CD4-positive, alpha-beta T cell treated with Interferon alpha-2 for 1 hour (primary cell): ENCODE results near the gene PDE4B.
A peak's percentile ranks its signal among the peaks of the same experiment; 100 is the strongest.
"Not testable (repeated sequence)": the region's sequence is repeated elsewhere in the genome, so short reads cannot be mapped to it uniquely, and the experiment has no call there.

Experiments used
- DNase-seq, 2 donors: peaks; one replicate each; pipeline ENCODE4 v3.0.0-alpha.2; 2020 to 2022

PDE4B gene

DNA sequence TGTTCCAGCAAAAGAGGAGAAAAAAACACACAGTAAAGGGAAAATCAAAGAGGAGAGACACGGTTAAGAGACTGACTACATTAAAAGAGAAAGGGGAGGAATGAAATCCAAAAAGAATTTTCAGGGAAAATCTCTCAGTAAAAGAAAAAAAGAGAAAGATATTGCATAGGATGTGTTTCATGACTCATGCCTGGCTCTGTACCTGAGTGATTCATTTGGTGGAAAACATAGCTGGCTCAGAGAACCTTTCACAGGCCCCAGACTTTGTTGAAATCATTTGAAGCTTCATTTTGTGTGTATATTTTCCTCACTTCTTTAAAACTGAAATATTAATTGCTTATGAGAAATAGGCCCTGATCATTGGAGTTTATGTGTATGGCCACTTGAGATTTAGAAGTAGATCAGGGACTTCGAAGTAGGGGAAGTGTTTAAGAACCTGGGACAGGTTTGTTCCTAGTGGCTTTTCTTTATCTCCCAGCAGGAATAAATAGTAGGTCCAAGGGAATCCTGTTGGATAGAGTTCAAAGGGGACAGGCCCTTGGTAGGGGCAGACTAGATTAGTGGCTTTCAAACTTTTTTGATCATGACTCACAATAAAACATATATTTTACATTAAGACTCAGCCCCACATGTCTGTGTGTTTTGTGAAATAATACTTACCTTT is 502.1 kb downstream of the PDE4B start:
- DNase-seq = no peak

GRCh38 chr1:66295803-66296202 is 503.1 kb downstream of the PDE4B start:
- DNase-seq = no peak

GRCh38 chr1:66296370-66296769 is 503.7 kb downstream of the PDE4B start:
- DNase-seq = no peak

- DNase-seq = no peak
Measured at GRCh38 chr1:66296951-66297350, 504.3 kb downstream of the PDE4B start.

DNA sequence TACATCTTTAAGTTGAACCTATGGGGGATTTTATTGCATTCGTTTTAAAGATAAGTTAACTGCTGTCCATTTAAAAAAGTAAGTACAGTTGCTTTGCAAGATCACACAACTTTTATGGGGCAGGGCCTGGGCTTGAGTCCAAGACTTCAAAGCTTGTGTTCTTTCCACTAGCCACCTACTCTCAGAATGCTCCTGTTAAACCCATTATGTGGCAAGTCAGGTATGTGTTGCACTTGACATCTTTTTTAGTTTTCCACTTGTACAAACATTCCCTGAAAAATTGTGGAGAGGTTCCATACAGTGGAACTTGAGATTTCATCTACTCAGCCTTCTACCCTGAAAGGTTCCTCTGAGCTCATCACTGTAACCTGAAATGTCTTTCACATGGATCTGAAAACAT is 505.8 kb downstream of the PDE4B start:
- no peak for DNase-seq

DNA sequence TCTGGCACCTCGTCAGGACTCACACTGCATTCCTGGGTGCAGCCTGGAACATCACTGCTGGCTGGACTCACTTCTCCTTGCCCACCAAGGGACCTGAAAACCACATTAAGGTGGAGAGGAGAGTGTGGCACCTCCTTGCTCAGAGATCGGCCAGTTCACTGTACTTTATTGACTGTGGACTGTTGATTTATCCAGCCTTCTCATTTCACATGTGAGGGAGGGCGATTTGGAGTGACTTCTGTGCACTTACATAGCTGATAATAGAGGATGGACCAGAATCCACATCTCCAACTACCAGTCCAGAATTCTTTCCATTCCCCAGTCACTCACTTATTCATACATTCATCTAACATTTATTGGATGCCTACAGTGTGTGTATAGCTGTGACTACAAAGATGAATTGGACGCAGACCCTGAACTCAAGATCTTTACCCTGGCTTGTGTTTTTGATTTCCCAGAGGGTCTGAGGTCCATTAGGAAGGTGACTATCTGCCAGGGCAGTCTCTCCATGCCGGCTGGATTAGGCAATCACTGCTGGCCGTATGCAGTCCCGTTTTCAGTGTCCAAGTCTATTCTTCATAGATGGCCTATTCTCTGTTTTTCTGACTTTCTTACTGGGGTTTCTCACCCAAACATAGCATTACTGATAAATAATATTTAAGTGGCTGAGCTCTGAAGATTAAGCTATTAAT is 507.7 kb downstream of the PDE4B start:
- no peak for DNase-seq

GRCh38 chr1:66300972-66301451 is 508.3 kb downstream of the PDE4B start:
- peak; percentile 16 to 72 for DNase-seq

GRCh38 chr1:66302184-66302742 is 509.6 kb downstream of the PDE4B start:
- DNase-seq = no peak

GRCh38 chr1:66302815-66303214 is 510.1 kb downstream of the PDE4B start:
- DNase-seq = peak in 1 of 2 donors; percentile 54

DNA sequence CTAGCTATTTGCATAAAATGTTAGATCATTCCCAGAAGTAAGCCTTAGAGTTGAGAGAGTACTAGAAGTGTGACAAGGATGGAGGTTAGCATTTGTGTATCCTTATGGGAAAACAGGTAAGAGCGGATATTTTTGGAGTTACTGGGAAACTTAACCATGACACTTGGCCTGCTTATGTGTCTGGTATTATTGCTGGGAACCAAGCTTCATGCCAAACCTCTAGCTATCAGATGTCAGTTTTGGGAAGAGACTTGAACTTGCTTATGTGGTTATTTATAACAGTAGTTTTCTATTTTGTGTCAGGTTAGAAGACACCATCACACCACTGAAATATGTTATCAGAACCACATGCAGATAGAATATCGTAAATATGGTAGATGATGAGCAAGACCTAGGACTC is 511.0 kb downstream of the PDE4B start:
- DNase-seq = no peak

- DNase-seq = no peak
Measured at GRCh38 chr1:66304128-66304527, 511.4 kb downstream of the PDE4B start.

DNA sequence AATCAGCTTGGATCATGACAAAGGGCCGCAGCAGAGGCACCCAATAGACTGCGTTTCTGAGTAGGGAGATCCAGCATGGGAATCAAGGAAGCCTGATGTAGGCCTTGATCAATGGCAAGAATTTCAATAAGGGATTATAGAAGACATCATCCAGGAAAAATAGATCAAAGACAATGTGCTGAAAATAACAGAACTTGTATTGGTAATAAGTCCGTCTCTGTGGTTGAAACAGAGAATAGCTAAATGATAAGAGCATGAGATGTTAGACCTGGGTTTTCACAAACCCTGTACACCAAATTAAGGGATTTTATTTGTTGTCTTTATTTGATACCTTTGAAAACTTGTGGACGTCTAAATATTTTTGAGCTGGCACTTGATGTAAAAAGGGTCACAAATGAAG is 513.2 kb downstream of the PDE4B start:
- no peak for DNase-seq

DNA sequence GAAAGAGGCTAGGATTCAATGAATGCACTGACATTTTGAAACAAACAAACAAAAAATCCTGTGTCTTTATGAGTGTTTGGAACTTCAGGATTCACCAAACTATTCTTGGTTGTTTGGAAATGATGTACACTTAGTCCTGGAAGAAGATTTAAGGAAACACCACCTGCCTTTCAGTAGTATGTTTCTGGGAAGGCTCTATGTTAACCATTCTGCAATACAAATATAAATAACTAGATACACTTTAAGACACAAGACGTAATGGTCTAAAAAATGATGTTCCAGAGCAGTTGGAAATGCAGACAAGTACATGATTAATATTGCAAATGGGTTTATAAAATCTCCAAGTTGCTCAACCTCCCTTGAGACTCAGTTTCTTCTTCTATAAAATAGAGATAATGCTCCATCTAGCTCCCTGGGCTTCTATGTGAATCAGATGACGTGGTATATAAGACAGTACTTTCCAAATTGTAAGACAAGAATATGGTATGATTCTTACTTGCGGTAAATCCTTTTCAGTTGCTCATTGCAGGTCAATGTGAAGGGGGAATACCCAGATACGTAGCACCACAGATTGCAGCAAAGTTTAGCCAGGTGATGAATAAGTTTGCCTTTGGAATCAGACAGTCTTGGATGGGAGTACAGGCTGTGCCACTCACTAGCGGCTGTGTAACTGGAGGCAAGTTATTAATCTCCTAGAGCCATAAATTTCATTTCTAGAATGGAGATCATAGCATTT is 516.5 kb downstream of the PDE4B start:
- DNase-seq = no peak

GRCh38 chr1:66311092-66311491 is 518.4 kb downstream of the PDE4B start:
- DNase-seq = no peak

DNA sequence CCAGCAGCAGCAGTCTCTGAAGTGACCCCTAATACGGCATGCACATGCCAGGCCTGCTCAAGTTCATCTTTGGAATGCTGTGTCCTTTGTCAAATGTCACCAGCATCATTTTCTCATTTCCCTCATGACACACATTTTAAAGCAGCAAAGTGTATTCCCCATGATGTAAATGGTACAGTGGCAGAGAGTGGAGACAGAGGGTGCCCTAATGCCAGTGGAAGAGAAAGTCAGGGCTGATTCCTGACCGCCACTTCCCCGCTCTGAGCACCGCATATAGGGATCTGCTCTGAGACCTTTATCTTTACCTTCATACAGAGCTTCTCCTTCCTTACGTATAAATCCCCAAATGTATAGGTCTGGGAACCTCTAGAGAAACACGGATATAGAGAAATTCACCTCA is 518.9 kb downstream of the PDE4B start:
- no peak for DNase-seq

DNA sequence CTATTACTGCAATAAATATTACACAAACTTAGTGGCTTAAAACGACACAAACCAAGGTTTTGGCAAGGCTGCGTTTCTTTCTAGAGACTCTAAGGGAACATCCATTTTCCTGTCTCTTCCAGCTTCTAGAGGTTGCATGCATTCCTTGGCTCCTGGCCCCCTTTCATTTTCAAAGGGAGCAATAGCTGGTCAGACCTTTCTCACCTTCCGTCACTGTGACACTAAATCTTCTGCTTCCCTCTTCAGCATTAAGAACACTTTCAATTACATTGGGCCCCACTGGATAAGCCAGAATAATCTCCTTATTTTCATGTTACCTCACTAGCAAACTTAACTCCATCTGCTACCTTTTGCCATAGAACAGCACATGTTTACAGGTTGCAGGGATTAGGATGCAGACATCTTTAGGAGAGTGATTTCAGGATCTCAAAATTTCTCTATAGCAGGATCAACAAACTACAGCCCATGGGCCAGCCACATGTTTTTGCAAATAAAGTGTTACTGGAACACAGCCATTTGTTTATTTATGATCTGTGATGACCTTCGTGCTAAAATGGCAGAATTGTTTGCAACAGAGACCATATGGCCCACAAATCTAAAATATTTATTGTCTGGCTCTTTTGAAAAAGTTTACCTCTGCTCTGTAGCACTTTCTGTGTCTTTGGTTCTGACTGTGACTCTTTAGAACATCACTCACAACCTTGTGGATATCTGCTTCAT is 519.7 kb downstream of the PDE4B start:
- DNase-seq = no peak

- no peak for DNase-seq
Measured at GRCh38 chr1:66313429-66313828, 520.7 kb downstream of the PDE4B start.

DNA sequence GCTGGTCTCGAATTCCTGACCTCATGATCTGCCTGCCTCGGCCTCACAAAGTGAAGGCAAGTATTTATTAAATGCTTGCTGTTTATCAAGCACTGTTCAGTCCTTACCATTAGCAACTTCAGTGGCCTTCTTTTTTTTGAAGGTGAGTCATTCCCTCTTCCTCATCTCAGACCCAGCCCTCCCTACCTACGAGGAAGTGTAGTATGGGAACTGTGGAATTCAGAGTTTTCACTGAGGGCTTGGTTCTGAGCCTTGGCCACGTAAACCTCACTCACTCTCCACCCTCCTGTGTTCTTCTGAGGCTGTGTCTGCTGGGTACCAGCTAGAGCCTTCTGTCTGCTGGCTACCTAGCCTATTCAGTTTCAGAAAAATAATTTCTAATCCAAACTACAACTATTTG is 523.0 kb downstream of the PDE4B start:
- no peak for DNase-seq

GRCh38 chr1:66316464-66317247 is 524.0 kb downstream of the PDE4B start:
- DNase-seq = peak in 1 of 2 donors; percentile 56

DNA sequence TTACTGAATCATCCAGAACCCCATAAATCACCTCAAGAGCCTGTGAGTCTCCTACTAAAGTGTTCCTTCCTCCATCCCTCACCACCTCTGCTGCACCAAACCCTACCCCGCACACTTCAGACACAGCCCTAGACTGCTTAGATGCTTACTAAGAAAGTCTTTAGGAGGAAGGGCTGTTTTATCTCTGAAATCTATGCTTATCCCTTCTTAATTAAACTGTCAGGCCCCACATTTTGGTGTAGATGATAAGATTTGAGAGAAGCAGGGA is 524.5 kb downstream of the PDE4B start:
- DNase-seq = no peak

GRCh38 chr1:66320231-66320630 is 527.5 kb downstream of the PDE4B start:
- no peak for DNase-seq

GRCh38 chr1:66322462-66322861 is 529.8 kb downstream of the PDE4B start:
- not testable (repeated sequence) for DNase-seq
